ENCODE data around the gene CCDC88C.

The CCDC88C gene

GRCh38 chr14:91354221-91354916 is 63.3 kb downstream of the CCDC88C start:
- no peak overlapping the region for H3K27ac ChIP-seq (ENCODE audit: low read length)
- peaks cover 6% of the 10 kb centered on the region for H3K4me1 ChIP-seq (ENCODE audit: control insufficient read depth, low read depth, low read length)
- no peak overlapping the region for H3K4me3 ChIP-seq (ENCODE audit: low read length)
- no peaks in the 10 kb centered on the region for H3K36me3 ChIP-seq (ENCODE audit: control insufficient read depth, low read depth, low read length)
- H3K27me3 ChIP-seq (ENCODE audit: control insufficient read depth, insufficient read depth, low read length) = no peaks in the 10 kb centered on the region
- H3K9me3 ChIP-seq (ENCODE audit: control insufficient read depth, low read depth, low read length) = no peaks in the 10 kb centered on the region
- no peak overlapping the region for H3K9ac ChIP-seq (ENCODE audit: low read length)

- Histone ChIP-seq H3K9ac (ENCODE audit: low read length) (no peak overlapping the region), H3K4me1 (ENCODE audit: control insufficient read depth, low read depth, low read length) (peaks cover 17% of the 10 kb centered on the region), H3K36me3 (ENCODE audit: control insufficient read depth, low read depth, low read length) (no peaks in the 10 kb centered on the region), H3K9me3 (ENCODE audit: control insufficient read depth, low read depth, low read length) (no peaks in the 10 kb centered on the region), H3K4me3 (ENCODE audit: low read length) (no peak overlapping the region), H3K27me3 (ENCODE audit: control insufficient read depth, insufficient read depth, low read length) (no peaks in the 10 kb centered on the region), H3K27ac (ENCODE audit: low read length) (no peak overlapping the region)
These were observed 64.6 kb downstream of the CCDC88C start for GRCh38 chr14:91352728-91353692.

GRCh38 chr14:91352053-91352452 is 65.6 kb downstream of the CCDC88C start:
- Histone ChIP-seq H3K27me3 (ENCODE audit: control insufficient read depth, insufficient read depth, low read length) (no peaks in the 10 kb centered on the region), H3K4me3 (ENCODE audit: low read length) (no peak overlapping the region), H3K27ac (ENCODE audit: low read length) (no peak overlapping the region), H3K9me3 (ENCODE audit: control insufficient read depth, low read depth, low read length) (no peaks in the 10 kb centered on the region), H3K9ac (ENCODE audit: low read length) (no peak overlapping the region), H3K36me3 (ENCODE audit: control insufficient read depth, low read depth, low read length) (no peaks in the 10 kb centered on the region), H3K4me1 (ENCODE audit: control insufficient read depth, low read depth, low read length) (peaks cover 17% of the 10 kb centered on the region)

- no peaks in the 10 kb centered on the region for H3K9me3 ChIP-seq (ENCODE audit: control insufficient read depth, low read depth, low read length)
- H3K4me1 ChIP-seq (ENCODE audit: control insufficient read depth, low read depth, low read length) = peaks cover 17% of the 10 kb centered on the region
- no peak overlapping the region for H3K9ac ChIP-seq (ENCODE audit: low read length)
- H3K36me3 ChIP-seq (ENCODE audit: control insufficient read depth, low read depth, low read length) = no peaks in the 10 kb centered on the region
- H3K4me3 ChIP-seq (ENCODE audit: low read length) = no peak overlapping the region
- H3K27me3 ChIP-seq (ENCODE audit: control insufficient read depth, insufficient read depth, low read length) = no peaks in the 10 kb centered on the region
- H3K27ac ChIP-seq (ENCODE audit: low read length) = no peak overlapping the region
These were observed 66.1 kb downstream of the CCDC88C start for GRCh38 chr14:91351512-91351862.

GRCh38 chr14:91350813-91351511 is 66.7 kb downstream of the CCDC88C start:
- Histone ChIP-seq H3K27ac (ENCODE audit: low read length) (no peak overlapping the region), H3K27me3 (ENCODE audit: control insufficient read depth, insufficient read depth, low read length) (no peaks in the 10 kb centered on the region), H3K4me3 (ENCODE audit: low read length) (no peak overlapping the region), H3K36me3 (ENCODE audit: control insufficient read depth, low read depth, low read length) (no peaks in the 10 kb centered on the region), H3K9me3 (ENCODE audit: control insufficient read depth, low read depth, low read length) (no peaks in the 10 kb centered on the region), H3K9ac (ENCODE audit: low read length) (no peak overlapping the region), H3K4me1 (ENCODE audit: control insufficient read depth, low read depth, low read length) (peaks cover 17% of the 10 kb centered on the region)

GRCh38 chr14:91350483-91350812 is 67.2 kb downstream of the CCDC88C start:
- H3K4me1 ChIP-seq (ENCODE audit: control insufficient read depth, low read depth, low read length) = peaks cover 17% of the 10 kb centered on the region
- H3K36me3 ChIP-seq (ENCODE audit: control insufficient read depth, low read depth, low read length) = no peaks in the 10 kb centered on the region
- H3K4me3 ChIP-seq (ENCODE audit: low read length) = no peak overlapping the region
- no peak overlapping the region for H3K27ac ChIP-seq (ENCODE audit: low read length)
- no peak overlapping the region for H3K9ac ChIP-seq (ENCODE audit: low read length)
- no peaks in the 10 kb centered on the region for H3K9me3 ChIP-seq (ENCODE audit: control insufficient read depth, low read depth, low read length)
- no peaks in the 10 kb centered on the region for H3K27me3 ChIP-seq (ENCODE audit: control insufficient read depth, insufficient read depth, low read length)

- H3K27me3 ChIP-seq (ENCODE audit: control insufficient read depth, insufficient read depth, low read length) = no peaks in the 10 kb centered on the region
- H3K9ac ChIP-seq (ENCODE audit: low read length) = no peak overlapping the region
- H3K36me3 ChIP-seq (ENCODE audit: control insufficient read depth, low read depth, low read length) = no peaks in the 10 kb centered on the region
- peak overlapping the region; percentile 33 for H3K27ac ChIP-seq (ENCODE audit: low read length)
- no peaks in the 10 kb centered on the region for H3K9me3 ChIP-seq (ENCODE audit: control insufficient read depth, low read depth, low read length)
- no peak overlapping the region for H3K4me3 ChIP-seq (ENCODE audit: low read length)
- peaks cover 17% of the 10 kb centered on the region for H3K4me1 ChIP-seq (ENCODE audit: control insufficient read depth, low read depth, low read length)
These were observed 68.0 kb downstream of the CCDC88C start for GRCh38 chr14:91349481-91350074.

- Histone ChIP-seq H3K9ac (ENCODE audit: low read length) (peak overlapping the region; percentile 13), H3K4me3 (ENCODE audit: low read length) (no peak overlapping the region), H3K4me1 (ENCODE audit: control insufficient read depth, low read depth, low read length) (peaks cover 17% of the 10 kb centered on the region)
These were observed 68.7 kb downstream of the CCDC88C start for GRCh38 chr14:91348845-91349465.

GRCh38 chr14:91346838-91347173 is 70.8 kb downstream of the CCDC88C start:
- H3K36me3 ChIP-seq (ENCODE audit: control insufficient read depth, low read depth, low read length) = no peaks in the 10 kb centered on the region

More at GRCh38 chr14:91348845-91349465, 68.7 kb downstream of the CCDC88C start:
- no peaks in the 10 kb centered on the region for H3K27me3 ChIP-seq (ENCODE audit: control insufficient read depth, insufficient read depth, low read length)
- no peaks in the 10 kb centered on the region for H3K9me3 ChIP-seq (ENCODE audit: control insufficient read depth, low read depth, low read length)
- H3K36me3 ChIP-seq (ENCODE audit: control insufficient read depth, low read depth, low read length) = no peaks in the 10 kb centered on the region
- H3K27ac ChIP-seq (ENCODE audit: low read length) = peak overlapping the region; percentile 33

GRCh38 chr14:91344096-91344495 is 73.5 kb downstream of the CCDC88C start:
- no peaks in the 10 kb centered on the region for H3K27me3 ChIP-seq (ENCODE audit: control insufficient read depth, insufficient read depth, low read length)
- no peak overlapping the region for H3K4me3 ChIP-seq (ENCODE audit: low read length)
- H3K27ac ChIP-seq (ENCODE audit: low read length) = no peak overlapping the region
- H3K4me1 ChIP-seq (ENCODE audit: control insufficient read depth, low read depth, low read length) = peaks cover 9% of the 10 kb centered on the region
- peaks cover 4% of the 10 kb centered on the region for H3K36me3 ChIP-seq (ENCODE audit: control insufficient read depth, low read depth, low read length)
- no peaks in the 10 kb centered on the region for H3K9me3 ChIP-seq (ENCODE audit: control insufficient read depth, low read depth, low read length)
- H3K9ac ChIP-seq (ENCODE audit: low read length) = no peak overlapping the region

More at GRCh38 chr14:91346838-91347173, 70.8 kb downstream of the CCDC88C start:
- no peak overlapping the region for H3K27ac ChIP-seq (ENCODE audit: low read length)
- H3K9ac ChIP-seq (ENCODE audit: low read length) = no peak overlapping the region
- H3K4me3 ChIP-seq (ENCODE audit: low read length) = no peak overlapping the region
- no peaks in the 10 kb centered on the region for H3K9me3 ChIP-seq (ENCODE audit: control insufficient read depth, low read depth, low read length)
- H3K27me3 ChIP-seq (ENCODE audit: control insufficient read depth, insufficient read depth, low read length) = no peaks in the 10 kb centered on the region
- peaks cover 17% of the 10 kb centered on the region for H3K4me1 ChIP-seq (ENCODE audit: control insufficient read depth, low read depth, low read length)

GRCh38 chr14:91343051-91343450 is 74.6 kb downstream of the CCDC88C start:
- H3K27ac ChIP-seq (ENCODE audit: low read length) = no peak overlapping the region
- H3K9ac ChIP-seq (ENCODE audit: low read length) = no peak overlapping the region
- H3K36me3 ChIP-seq (ENCODE audit: control insufficient read depth, low read depth, low read length) = peaks cover 14% of the 10 kb centered on the region
- H3K27me3 ChIP-seq (ENCODE audit: control insufficient read depth, insufficient read depth, low read length) = no peaks in the 10 kb centered on the region
- no peak overlapping the region for H3K4me3 ChIP-seq (ENCODE audit: low read length)
- H3K4me1 ChIP-seq (ENCODE audit: control insufficient read depth, low read depth, low read length) = no peaks in the 10 kb centered on the region
- no peaks in the 10 kb centered on the region for H3K9me3 ChIP-seq (ENCODE audit: control insufficient read depth, low read depth, low read length)

Measured in iPS-18a (cell line).